GM12874 (cell line): Measurements from ENCODE around the gene CDR2L.

Experiments used
- TF ChIP-seq, protein P1 (sequence below): IDR thresholded peaks from 2 replicates; pipeline ENCODE4 v1.5.1; 2011; ENCODE audit warnings: low read depth, mild to moderate bottlenecking, control low read depth, low read length, moderate library complexity; ENCODE audit not compliant: insufficient read depth

Gene CDR2L

DNA sequence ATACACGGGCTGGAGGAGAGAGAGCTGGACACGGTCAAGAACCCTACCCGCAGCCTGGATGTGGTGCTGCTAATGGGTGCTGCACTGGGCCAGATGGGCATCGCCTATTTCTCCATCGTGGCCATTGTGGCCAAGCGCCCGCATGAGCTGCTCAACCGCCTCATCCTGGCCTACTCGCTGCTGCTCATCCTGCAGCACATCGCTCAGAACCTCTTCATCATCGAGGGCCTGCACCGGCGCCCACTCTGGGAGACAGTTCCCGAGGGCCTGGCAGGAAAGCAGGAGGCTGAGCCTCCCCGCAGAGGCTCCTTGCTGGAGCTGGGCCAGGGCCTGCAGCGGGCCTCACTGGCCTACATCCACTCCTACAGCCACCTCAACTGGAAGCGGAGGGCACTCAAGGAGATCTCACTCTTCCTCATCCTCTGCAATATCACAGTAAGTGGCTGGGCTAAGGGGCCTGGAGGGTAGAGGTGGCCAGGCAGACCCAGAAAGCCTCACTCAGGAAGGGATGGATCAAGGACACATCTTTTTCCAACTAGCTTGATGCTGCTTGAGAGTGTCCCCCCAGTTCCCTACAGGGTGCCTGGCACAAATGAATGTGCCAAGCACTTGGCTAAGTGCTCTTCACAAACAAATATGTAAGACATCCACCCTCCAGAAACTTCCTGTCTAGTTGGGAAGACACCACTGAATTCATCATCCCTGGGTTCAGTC lies 40.2 kb upstream of the CDR2L start:
- TF ChIP-seq, protein P1, sequence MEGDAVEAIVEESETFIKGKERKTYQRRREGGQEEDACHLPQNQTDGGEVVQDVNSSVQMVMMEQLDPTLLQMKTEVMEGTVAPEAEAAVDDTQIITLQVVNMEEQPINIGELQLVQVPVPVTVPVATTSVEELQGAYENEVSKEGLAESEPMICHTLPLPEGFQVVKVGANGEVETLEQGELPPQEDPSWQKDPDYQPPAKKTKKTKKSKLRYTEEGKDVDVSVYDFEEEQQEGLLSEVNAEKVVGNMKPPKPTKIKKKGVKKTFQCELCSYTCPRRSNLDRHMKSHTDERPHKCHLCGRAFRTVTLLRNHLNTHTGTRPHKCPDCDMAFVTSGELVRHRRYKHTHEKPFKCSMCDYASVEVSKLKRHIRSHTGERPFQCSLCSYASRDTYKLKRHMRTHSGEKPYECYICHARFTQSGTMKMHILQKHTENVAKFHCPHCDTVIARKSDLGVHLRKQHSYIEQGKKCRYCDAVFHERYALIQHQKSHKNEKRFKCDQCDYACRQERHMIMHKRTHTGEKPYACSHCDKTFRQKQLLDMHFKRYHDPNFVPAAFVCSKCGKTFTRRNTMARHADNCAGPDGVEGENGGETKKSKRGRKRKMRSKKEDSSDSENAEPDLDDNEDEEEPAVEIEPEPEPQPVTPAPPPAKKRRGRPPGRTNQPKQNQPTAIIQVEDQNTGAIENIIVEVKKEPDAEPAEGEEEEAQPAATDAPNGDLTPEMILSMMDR, result no peak

DNA sequence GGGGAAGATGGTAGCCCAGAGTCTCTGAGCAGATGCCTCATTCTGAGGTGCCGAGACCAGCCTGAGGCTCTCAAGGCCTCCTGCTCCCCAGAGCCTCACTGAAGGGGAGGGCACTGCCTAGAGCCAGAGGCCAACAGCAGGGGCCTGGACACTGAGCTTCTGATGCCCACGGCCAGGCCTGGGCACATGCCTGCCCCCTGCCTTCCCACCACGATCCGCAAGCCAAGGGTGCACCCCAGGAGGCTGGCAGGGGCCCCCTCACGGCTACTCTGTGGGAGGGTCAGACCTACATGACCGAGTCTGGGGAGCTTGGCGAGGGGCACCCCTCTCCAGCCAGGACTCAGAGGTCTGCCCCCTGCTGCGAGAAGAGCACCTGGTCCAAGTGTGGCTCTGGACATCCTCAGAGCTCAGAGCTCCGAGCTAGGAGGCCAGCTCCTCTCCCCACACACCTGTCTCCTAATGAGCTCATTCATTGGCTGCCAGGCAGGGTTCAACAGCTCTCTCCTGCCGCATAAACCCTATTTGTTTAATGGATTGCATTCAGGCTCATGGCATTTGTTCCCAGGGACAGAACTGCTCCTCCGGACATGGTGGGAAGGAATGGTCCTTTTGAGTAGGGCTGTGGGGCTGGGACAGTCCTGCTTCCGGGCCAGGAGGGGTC lies 37.8 kb upstream of the CDR2L start:
- TF ChIP-seq, protein P1, result no peak

DNA sequence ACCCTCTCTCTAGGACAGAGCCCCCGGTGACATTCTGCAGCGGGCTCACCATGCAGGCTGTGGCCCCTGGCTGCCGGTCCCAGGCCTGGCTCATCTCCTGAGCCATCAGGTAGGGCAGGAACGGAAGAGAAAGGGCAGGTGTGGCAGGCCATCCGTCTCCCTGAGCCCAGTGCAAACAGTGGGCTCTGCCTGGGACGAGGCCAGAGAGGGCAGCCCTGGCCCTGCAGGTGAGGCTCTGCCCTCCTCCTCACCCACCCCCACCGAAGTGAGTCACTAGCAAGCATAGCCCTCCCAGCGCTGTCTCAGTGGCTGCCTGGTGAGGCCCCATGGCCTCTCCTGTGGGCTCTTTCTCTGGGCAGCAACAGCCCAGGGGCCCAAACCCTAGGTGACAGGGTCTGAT lies 37.2 kb upstream of the CDR2L start:
- TF ChIP-seq, protein P1, result no peak

DNA sequence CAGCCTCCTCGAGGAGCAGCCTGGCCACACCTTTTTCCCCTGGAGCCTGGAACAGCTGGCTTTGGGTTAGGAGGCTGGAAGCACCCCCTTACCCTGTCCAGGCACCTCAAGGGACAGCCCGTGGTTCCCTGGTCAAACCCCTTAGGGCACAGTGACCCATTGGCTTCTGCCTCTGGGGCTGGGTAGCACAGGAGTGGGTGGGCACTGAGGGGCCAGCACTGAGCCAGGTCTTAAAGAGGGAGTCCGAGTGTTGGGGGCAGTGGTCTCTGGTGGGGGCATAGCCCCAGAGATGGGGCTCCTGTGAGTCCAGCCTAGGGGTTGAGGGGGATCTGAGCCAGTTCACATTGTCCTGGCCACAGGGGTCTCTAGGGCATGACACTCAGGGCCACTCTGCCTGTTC lies 36.4 kb upstream of the CDR2L start:
- TF ChIP-seq, protein P1, result no peak

DNA sequence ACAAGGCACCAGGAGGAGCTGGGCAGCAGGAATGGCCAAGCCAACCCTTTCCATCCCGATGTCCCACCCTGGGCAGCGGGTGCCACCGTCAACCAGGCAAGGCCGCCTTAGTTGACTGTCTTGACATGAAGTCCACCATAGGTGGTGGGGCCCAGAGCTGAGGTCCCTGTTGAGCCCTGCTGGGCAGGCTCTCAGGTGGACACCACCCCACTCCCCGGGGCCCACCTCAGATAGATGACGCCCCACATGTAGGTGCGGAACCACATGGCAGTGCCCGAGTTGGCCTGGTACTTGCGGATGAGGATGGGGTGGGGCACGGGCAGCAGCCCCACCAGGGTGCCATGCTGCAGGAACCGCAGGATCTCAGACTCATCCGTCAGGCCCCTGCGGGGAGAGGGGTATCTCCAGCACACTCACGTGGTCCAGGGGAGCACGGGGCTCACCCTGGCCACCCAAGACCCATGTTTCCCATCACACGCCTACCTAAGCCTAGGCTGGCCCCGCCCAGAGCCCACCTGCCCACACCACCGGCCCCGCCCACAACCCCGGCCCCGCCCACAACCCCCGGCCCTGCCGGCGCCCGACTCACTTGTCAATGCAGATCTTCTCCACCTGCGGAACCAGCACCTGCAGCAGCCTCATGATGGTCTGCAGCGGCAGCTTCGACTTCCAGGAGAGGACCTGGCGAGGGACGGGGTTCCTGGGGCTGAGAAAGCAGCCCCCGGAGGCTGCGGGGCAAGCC lies 35.6 kb upstream of the CDR2L start:
- TF ChIP-seq, protein P1, result no peak

DNA sequence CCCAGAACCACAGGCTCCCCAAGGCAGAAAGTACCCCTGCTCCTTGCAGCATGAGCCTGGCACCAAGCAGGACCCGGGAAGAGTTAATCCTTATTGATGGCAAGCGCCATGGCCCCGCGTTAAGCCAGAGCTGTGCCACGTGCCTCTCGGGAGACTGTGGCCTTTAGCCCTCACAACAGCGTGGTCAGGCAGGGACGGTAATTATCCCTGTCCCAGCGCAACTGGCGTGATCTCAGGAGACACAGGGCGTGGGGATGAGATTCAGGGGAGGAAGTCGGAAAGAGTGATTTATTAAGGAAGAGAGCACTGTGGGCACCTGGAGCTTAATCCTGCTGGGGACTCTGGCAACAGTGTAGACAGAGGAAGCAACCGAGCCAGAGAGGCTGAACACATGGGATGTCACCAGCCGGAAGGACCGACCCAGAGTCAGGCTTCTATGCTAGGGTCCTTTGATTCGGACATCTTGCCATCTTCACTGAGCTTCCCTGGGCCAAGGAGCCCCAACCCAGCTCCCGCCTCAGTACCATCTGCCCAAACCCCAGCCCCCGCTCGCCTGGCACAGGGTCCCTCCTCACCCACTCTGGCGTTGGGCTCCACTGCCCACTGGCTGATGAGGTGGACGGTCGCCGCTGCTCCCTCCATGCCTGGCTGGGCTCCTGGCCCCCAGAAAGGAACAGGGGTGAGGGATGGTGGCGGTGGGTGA lies 34.9 kb upstream of the CDR2L start:
- TF ChIP-seq, protein P1, result no peak
